K562 (cell line): ENCODE data around the gene GLG1. TPM values are rescaled to one million over a fixed set of nuclear protein-coding genes. Genes with fewer than 3 reads are reported as not detected.

Experiments
- EGR1 ChIP-seq: fragments of 450-650 bp; conservative IDR thresholded peaks from 2 replicates; pipeline ENCODE4 v1.6.1; 2017; ENCODE audit warnings: mild to moderate bottlenecking
- EP400 ChIP-seq: fragments of 450-650 bp; IDR thresholded peaks from 2 replicates; pipeline ENCODE4 v1.6.1; 2017; ENCODE audit warnings: antibody characterized with exemption, mild to moderate bottlenecking, moderate library complexity
- HCFC1 ChIP-seq: IDR thresholded peaks from 2 replicates; pipeline ENCODE4 v1.6.1; 2012; ENCODE audit warnings: low read depth, low read length, improper control_type of control experiment
- HMGXB4 ChIP-seq: sonication (generic); formaldehyde crosslinking; IDR thresholded peaks from 2 replicates; pipeline ENCODE4 v1.8.1; 2023; ENCODE audit warnings: mild to moderate bottlenecking, missing genetic modification reagents
- LCOR ChIP-seq: sonication (generic); formaldehyde crosslinking; IDR thresholded peaks from 2 replicates; pipeline ENCODE4 v1.8.0; 2022; ENCODE audit warnings: mild to moderate bottlenecking, missing genetic modification reagents
- MAFK ChIP-seq: IDR thresholded peaks from 2 replicates; pipeline ENCODE4 v1.6.1; 2011; ENCODE audit warnings: low read length, improper control_type of control experiment
- NCOA6 ChIP-seq: fragments of 450-650 bp; IDR thresholded peaks from 2 replicates; pipeline ENCODE4 v1.6.1; 2017; ENCODE audit warnings: mild to moderate bottlenecking
- NONO ChIP-seq, 2 experiments: fragments of 200-400 bp in 1 of 2; fragments of 450-650 bp in 1 of 2; formaldehyde crosslinking in 1 of 2; IDR thresholded peaks; 2 replicates each; pipeline ENCODE4 v1.6.1; 2017; ENCODE audit warnings: low read depth in 2 of 2, mild to moderate bottlenecking in 2 of 2, moderate library complexity in 2 of 2, low read length in 1 of 2
- PHF20 ChIP-seq: fragments of 450-650 bp; IDR thresholded peaks from 2 replicates; pipeline ENCODE4 v1.6.1; 2018; ENCODE audit not compliant: partially characterized antibody
- POLR2AphosphoS5 ChIP-seq: IDR thresholded peaks from 2 replicates; pipeline ENCODE4 v1.6.1; 2011; ENCODE audit warnings: mild to moderate bottlenecking, low read depth, low read length, moderate library complexity; ENCODE audit not compliant: control insufficient read depth, insufficient read depth
- POLR2B ChIP-seq: fragments of 450-650 bp; IDR thresholded peaks from 2 replicates; pipeline ENCODE4 v1.6.1; 2018; ENCODE audit warnings: low read depth; ENCODE audit not compliant: partially characterized antibody
- RBFOX2 ChIP-seq: fragments of 200-400 bp; formaldehyde crosslinking; IDR thresholded peaks from 2 replicates; pipeline ENCODE4 v1.6.1; 2017; ENCODE audit warnings: low read depth, mild to moderate bottlenecking, low read length, moderate library complexity
- SIN3A ChIP-seq, 2 experiments: fragments of 150-350 bp in 1 of 2; IDR thresholded peaks; 2 replicates each; pipeline ENCODE4 v1.6.1; 2011 to 2016; ENCODE audit warnings: borderline replicate concordance in 2 of 2, low read depth in 2 of 2, low read length in 2 of 2, mild to moderate bottlenecking in 2 of 2, moderate library complexity in 2 of 2; ENCODE audit not compliant: control insufficient read depth in 1 of 2
- ZNF766 ChIP-seq: fragments of 200-800 bp; sonication (Bioruptor generic); conservative IDR thresholded peaks from 2 replicates; pipeline ENCODE4 v1.6.1; 2016; ENCODE audit warnings: missing genetic modification characterization, missing compliant biosample characterization
- polyA plus RNA-seq, 8 experiments: library from polyadenylated mRNA; depleted of rRNA in 4 of 8; stranded (reverse) in 5 of 8; unstranded in 3 of 8; fragments of >200 nt; fragmentation: Nextera tagmentation in 2 of 8; fragmentation: Illumina TruSeq in 1 of 8; extraction: Ambion mirVana in 2 of 8; extraction: Trizol in 1 of 8; gene quantifications; 2 replicates each; pipeline versions ENCODE4 v1.2.1 to v1.2.3, GENCODE V29; 2011 to 2014; ENCODE audit warnings: inconsistent platforms in 1 of 8, missing spikeins in 1 of 8
- total RNA-seq, 7 experiments: library from RNA; depleted of rRNA in 6 of 7; stranded (reverse); fragments of >200 nt in 6 of 7; fragmentation: Illumina TruSeq in 2 of 7; extraction: Trizol in 2 of 7; gene quantifications; 2 replicates each; pipeline versions ENCODE4 v1.2.1 to v1.2.3, GENCODE V29; 2011 to 2021; ENCODE audit warnings: low replicate concordance in 1 of 7
- TF ChIP-seq, protein P1 (sequence below): sonication (generic); formaldehyde crosslinking; IDR thresholded peaks from 2 replicates; pipeline ENCODE4 v1.8.1; 2023; ENCODE audit warnings: mild to moderate bottlenecking, missing genetic modification reagents
- TF ChIP-seq, protein P2 (sequence below), 2 experiments: fragments of 450-650 bp; IDR thresholded peaks; 2 replicates each; pipeline ENCODE4 v1.6.1; 2016
- TF ChIP-seq, protein P3 (sequence below): sonication (generic); formaldehyde crosslinking; IDR thresholded peaks from 2 replicates; pipeline ENCODE4 v1.8.0; 2022; ENCODE audit warnings: mild to moderate bottlenecking, missing genetic modification reagents

The GLG1 gene
- total and polyA plus RNA-seq, 9 of the 15 experiments (the other 6 are each of a cell fraction or from before 2014, with no cell fraction given) = 6.2 to 36.0 (median 23.6) TPM

DNA sequence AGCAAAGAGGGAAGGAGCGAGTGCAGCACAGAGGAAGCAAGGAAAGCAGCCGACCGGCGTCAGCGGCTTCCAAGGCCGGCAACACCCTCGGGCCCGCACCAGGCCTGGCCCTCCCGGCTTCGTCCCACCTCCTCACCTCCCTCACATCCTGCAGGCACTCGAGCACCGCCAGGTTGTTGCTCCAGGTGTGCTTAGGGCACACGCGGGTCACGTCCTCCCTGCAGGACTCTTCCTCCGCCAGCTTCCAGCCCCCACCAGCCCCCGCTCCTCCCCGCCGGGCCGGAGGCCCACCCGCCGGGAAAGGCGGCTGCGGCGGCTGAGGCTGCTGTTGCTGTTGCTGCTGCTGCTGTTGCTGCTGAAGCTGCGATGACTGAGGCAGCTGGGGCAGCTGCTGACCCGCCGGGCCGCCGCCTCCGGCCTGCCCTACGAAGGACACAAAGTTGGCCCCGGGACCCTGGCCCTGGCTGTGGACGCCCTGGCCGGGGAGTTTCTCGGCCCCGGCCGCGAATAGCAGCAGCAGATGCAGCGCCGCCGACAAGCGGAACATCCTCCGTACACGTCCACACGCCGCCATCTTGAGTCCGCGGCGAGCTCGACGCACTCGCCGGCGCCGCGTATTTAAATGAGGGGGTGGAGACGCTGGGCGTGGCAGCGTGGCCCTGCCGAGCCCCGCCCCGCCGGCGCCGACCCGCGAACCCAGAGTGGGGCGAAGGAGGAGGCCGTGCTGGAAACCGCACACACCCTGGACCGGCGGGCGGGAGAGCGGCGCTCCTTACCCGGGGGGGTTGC lies at the start of gene GLG1 (continued):
- 0 out of 2 replicates have a peak, but pooled peaks have one; percentile 30 for TF ChIP-seq HMGXB4
- TF ChIP-seq RBFOX2 = peak; percentile 100
- TF ChIP-seq, protein P1, sequence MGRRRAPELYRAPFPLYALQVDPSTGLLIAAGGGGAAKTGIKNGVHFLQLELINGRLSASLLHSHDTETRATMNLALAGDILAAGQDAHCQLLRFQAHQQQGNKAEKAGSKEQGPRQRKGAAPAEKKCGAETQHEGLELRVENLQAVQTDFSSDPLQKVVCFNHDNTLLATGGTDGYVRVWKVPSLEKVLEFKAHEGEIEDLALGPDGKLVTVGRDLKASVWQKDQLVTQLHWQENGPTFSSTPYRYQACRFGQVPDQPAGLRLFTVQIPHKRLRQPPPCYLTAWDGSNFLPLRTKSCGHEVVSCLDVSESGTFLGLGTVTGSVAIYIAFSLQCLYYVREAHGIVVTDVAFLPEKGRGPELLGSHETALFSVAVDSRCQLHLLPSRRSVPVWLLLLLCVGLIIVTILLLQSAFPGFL (CRISPR knock-in tag) = 0 out of 2 replicates have a peak, but pooled peaks have one; percentile 86
- TF ChIP-seq NONO (IDR thresholded peaks at IDR 0.05; ENCODE audit: low read depth in 2 of 2, low read length in 1 of 2) = peak in 1 of 2 experiments; percentile 90; a peak in 2 of 4 replicates
- TF ChIP-seq LCOR (CRISPR knock-in tag) = peak; percentile 80; the same call in 1 of the 2 replicates
- 0 out of 2 replicates have a peak, but pooled peaks have one; percentile 25 for TF ChIP-seq ZNF766 (CRISPR knock-in tag)
- no peak for TF ChIP-seq MAFK
- peak; percentile 69 for TF ChIP-seq EGR1
- TF ChIP-seq, protein P2, sequence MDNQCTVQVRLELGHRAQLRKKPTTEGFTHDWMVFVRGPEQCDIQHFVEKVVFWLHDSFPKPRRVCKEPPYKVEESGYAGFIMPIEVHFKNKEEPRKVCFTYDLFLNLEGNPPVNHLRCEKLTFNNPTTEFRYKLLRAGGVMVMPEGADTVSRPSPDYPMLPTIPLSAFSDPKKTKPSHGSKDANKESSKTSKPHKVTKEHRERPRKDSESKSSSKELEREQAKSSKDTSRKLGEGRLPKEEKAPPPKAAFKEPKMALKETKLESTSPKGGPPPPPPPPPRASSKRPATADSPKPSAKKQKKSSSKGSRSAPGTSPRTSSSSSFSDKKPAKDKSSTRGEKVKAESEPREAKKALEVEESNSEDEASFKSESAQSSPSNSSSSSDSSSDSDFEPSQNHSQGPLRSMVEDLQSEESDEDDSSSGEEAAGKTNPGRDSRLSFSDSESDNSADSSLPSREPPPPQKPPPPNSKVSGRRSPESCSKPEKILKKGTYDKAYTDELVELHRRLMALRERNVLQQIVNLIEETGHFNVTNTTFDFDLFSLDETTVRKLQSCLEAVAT (IDR thresholded peaks at IDR 0.05) = 0 out of 4 replicates have a peak, but pooled peaks of 1 of the 2 experiments have one; percentile 22
- peak; percentile 63 for TF ChIP-seq PHF20
- 0 out of 2 replicates have a peak, but pooled peaks have one; percentile 5 for TF ChIP-seq HCFC1
- peak; percentile 88 for TF ChIP-seq POLR2AphosphoS5
- TF ChIP-seq, protein P3, sequence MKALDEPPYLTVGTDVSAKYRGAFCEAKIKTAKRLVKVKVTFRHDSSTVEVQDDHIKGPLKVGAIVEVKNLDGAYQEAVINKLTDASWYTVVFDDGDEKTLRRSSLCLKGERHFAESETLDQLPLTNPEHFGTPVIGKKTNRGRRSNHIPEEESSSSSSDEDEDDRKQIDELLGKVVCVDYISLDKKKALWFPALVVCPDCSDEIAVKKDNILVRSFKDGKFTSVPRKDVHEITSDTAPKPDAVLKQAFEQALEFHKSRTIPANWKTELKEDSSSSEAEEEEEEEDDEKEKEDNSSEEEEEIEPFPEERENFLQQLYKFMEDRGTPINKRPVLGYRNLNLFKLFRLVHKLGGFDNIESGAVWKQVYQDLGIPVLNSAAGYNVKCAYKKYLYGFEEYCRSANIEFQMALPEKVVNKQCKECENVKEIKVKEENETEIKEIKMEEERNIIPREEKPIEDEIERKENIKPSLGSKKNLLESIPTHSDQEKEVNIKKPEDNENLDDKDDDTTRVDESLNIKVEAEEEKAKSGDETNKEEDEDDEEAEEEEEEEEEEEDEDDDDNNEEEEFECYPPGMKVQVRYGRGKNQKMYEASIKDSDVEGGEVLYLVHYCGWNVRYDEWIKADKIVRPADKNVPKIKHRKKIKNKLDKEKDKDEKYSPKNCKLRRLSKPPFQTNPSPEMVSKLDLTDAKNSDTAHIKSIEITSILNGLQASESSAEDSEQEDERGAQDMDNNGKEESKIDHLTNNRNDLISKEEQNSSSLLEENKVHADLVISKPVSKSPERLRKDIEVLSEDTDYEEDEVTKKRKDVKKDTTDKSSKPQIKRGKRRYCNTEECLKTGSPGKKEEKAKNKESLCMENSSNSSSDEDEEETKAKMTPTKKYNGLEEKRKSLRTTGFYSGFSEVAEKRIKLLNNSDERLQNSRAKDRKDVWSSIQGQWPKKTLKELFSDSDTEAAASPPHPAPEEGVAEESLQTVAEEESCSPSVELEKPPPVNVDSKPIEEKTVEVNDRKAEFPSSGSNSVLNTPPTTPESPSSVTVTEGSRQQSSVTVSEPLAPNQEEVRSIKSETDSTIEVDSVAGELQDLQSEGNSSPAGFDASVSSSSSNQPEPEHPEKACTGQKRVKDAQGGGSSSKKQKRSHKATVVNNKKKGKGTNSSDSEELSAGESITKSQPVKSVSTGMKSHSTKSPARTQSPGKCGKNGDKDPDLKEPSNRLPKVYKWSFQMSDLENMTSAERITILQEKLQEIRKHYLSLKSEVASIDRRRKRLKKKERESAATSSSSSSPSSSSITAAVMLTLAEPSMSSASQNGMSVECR (CRISPR knock-in tag) = peak; percentile 83
- TF ChIP-seq EP400 = peak; percentile 77; the same call in 1 of the 2 replicates
- peak; percentile 96 for TF ChIP-seq POLR2B
- 0 out of 2 replicates have a peak, but pooled peaks have one; percentile 47 for TF ChIP-seq NCOA6
- TF ChIP-seq SIN3A (IDR thresholded peaks at IDR 0.05; ENCODE audit: borderline replicate concordance in 2 of 2, control insufficient read depth in 1 of 2, low read depth in 2 of 2, low read length in 2 of 2) = peak in 1 of 2 experiments; percentile 68; a peak in 1 of 4 replicates
